AG04449 (cell line): ENCODE measurements around the gene GULP1.

Experiments
- CTCF ChIA-PET: fragments of 350-600 bp; formaldehyde crosslinking; extraction: SDS; loops from one replicate; lab custom pipeline; 2021; ENCODE audit warnings: antibody characterized with exemption; lab: Yijun Ruan, JAX
- POLR2A ChIA-PET: fragments of 400-600, 350-600 bp; formaldehyde crosslinking; extraction: SDS; loops from one replicate; lab custom pipeline; 2020; ENCODE audit warnings: antibody characterized with exemption, inconsistent platforms; lab: Yijun Ruan, JAX
- DNase-seq: peaks from one replicate; pipeline ENCODE4 v3.0.0-alpha.2; 2010; ENCODE audit warnings: low read depth, low spot score
- H3K4me3 ChIP-seq: 2 replicates; pipeline ENCODE4 v1.5.1; 2011; ENCODE audit warnings: low read depth, mild to moderate bottlenecking, control low read depth, low read length
- CTCF ChIP-seq: IDR thresholded peaks from one replicate; pipeline ENCODE4 v1.5.1; 2011; ENCODE audit warnings: mild to moderate bottlenecking, moderate library complexity, low read length, control low read depth, inconsistent platforms; ENCODE audit not compliant: insufficient read depth; ENCODE audit errors: missing control alignments

GULP1 gene

DNA sequence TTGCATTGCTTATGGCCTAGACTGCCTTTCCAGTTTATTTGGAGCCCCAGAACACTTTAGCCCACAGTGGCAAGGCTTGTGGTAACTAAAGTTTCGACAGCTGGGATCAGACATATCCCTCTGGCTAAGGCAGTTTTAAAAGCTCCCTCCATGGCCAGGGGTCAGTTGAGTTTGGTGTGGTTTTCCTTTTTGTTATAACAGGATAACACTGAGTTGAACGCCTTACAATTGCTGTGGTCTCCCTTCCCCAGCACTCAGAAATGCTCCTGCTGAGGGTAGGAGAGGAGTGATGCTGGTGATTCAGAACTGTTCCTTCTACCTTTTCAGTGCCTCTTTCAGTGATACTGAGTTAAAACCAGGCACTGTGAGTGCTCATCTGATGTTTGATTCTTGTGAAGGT, 182.6 kb downstream of the GULP1 start:
- TF ChIP-seq CTCF: no peak
- DNase-seq: no peak

DNA sequence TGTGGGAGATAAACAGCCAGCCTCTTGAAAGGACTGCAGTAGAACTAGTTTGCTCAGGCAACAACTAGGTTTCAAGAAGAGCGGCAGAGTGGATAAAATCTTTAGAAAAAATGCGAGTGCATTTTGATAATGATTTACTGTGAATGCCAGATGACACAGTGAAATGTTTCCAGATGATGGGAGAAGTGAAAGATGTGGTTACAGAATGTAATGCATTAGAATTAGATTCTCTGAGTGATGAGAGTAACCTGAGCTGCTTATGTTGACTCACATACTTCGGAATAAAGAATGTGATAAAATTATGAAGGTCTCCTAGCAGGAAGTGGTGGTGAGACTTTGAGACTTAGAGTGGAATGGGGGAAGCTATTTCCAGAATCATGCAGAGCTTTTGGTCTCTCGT, 184.3 kb downstream of the GULP1 start:
- ChIA-PET POLR2A (interaction anchor here (0.5 to 1.0 kb wide), 2 partner anchors 15 to 20 kb away, joined by 3 read pairs; no protein-coding TSS in a partner anchor), CTCF (no interaction called here)
- no peak overlapping the region; the same call in 1 of the 2 replicates for H3K4me3 ChIP-seq
- TF ChIP-seq CTCF: no peak
- no peak for DNase-seq

More for the DNA sequence above, 182.6 kb downstream of the GULP1 start:
- POLR2A ChIA-PET: no interaction called here
- no peak overlapping the region for H3K4me3 ChIP-seq
- CTCF ChIA-PET: no interaction called here

DNA sequence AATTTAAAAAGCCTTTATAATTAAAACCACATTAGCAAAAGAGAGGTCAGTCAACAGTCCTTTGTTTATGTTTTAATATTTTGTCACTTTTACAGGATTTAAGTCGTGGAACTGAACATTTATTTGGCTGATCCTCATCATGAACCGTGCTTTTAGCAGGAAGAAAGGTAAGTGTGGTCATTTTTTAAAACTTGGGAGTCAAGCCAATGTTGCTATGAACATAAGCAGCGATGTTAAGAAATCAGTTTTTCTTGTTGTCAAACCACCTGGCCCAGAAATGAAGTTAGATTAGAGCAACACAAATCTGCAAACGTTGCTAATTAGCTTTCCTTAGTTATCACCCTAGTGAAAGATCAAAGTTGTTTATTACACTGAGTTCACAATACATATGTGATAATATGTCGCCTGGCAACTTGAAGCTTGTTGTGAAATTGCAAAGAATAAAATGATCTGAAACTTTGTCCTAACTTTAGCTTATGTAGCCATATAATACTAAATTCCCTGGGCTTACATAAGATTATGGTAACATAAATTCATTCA, 186.0 kb downstream of the GULP1 start:
- DNase-seq: no peak
- no peak overlapping the region for H3K4me3 ChIP-seq
- ChIA-PET POLR2A (no interaction called here), CTCF (interaction anchor here (1.0 kb wide), 1 partner anchor 12 kb away, joined by 4 read pairs; no protein-coding TSS in a partner anchor)
- no peak for TF ChIP-seq CTCF

DNA sequence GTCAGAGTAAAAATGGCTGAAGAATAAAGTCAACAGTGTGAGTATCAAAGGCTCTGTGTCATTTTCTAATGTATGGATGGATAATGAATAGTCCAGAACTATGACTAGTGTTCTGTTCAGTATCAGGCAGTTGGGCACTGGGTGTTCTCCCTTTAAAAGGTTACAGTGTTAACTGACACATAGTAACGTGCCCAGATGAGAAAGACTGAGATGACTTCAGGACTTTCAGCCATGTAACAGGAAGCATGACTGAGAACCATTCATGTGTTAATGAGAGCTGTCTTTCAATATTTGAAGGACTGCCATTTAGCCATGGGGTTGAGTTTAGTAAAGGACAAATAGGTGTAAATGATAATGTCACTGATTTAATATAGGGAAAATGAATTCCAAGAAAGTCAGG, 187.1 kb downstream of the GULP1 start:
- H3K4me3 ChIP-seq: no peak overlapping the region
- POLR2A ChIA-PET: no interaction called here

GRCh38 chr2:188481474-188481873, 189.8 kb downstream of the GULP1 start:
- ChIA-PET POLR2A (no interaction called here), CTCF (no interaction called here)
- H3K4me3 ChIP-seq: no peak overlapping the region
- DNase-seq: no peak
- no peak for TF ChIP-seq CTCF

More for the DNA sequence above, 187.1 kb downstream of the GULP1 start:
- no peak for TF ChIP-seq CTCF
- CTCF ChIA-PET: interaction anchor here (1.0 kb wide), 1 partner anchor 13 kb away, joined by 4 read pairs; no protein-coding TSS in a partner anchor
- no peak for DNase-seq

DNA sequence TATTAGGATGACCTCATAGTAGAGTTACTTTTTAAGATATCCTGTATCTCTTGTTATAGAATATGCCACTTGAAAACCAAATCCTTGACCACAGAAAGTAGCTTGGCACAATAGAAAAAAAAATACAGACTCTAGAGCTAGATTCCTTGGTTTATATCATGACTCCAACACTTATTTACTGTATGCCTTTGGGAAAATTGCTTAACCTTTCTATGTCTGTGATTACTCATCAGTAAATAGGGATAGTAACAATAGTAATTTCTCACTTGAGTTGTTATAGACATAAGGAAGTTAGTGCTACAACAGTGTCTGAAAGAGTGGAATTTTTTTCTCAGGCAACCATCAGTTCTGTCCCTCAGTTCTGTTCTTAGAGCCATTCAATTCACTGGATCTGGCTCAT, 193.8 kb downstream of the GULP1 start:
- ChIA-PET CTCF (interaction anchor here (1.2 kb wide), 1 partner anchor 905 kb away, joined by 3 read pairs; no protein-coding TSS in a partner anchor), POLR2A (no interaction called here)
- no peak for TF ChIP-seq CTCF
- no peak overlapping the region for H3K4me3 ChIP-seq
- DNase-seq: no peak
